ENCODE data around the gene KDM6B. TPM values are rescaled to one million over a fixed set of nuclear protein-coding genes. Genes with fewer than 3 reads are reported as not detected.
A peak's percentile ranks its signal among the peaks of the same experiment; 100 is the strongest.
"Not testable (repeated sequence)": the region's sequence is repeated elsewhere in the genome, so short reads cannot be mapped to it uniquely, and the experiment has no call there.

KDM6B gene
- total RNA-seq, 5 donors from 2014 or later (not counting 1 experiment from before 2014, with no cell fraction given), result 87.3 to 180 (median 108) TPM

- not testable (repeated sequence) for H3K9me3 Mint-ChIP-seq, H3K36me3 Mint-ChIP-seq
- WGBS (ENCODE audit: insufficient coverage), result 76% methylated on average over 3 of the region's 9 CpGs
These were observed 24.1 kb upstream of the KDM6B start for GRCh38 chr17:7809791-7810343.

DNA sequence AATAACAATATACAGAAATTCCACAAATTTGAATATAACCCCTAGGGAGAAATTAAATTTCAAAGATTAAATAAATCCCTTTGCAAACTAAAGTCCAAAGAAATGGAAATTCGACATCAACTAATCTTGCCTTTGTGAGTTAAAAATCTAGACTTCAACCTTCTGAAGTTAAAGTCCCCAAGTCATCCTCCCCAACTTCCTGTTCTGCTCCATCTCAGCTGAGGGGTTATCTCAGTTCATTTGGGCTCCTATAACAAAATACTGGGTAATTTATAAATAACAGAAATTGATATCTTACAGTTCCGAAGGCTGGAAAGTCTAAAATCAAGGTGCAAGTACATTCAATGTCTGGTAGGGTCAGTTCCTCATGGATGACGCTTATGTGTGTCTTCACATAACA, 22.8 kb upstream of the KDM6B start:
- ATAC-seq (replicated peaks in 1 of 4), result no peak
- POLR2A ChIA-PET, result no interaction called here
- peaks cover 3 to 9% (median 7%) of the 10 kb centered on the region in 3 donors for H3K4me1 Mint-ChIP-seq

More at GRCh38 chr17:7809791-7810343, 24.1 kb upstream of the KDM6B start:
- H3K36me3 ChIP-seq (ENCODE audit: control insufficient read depth in 2 of 2, extremely low read depth in 1 of 2, insufficient read depth in 1 of 2, low read length in 1 of 2); H3K27ac Mint-ChIP-seq; H3K4me3 ChIP-seq (ENCODE audit: control insufficient read depth in 1 of 2, extremely low read depth in 1 of 2, low read length in 1 of 2); H3K4me1 Mint-ChIP-seq; DNase-seq; H3K4me1 ChIP-seq (ENCODE audit: control insufficient read depth in 1 of 2, extremely low read depth in 1 of 2, insufficient read depth in 2 of 2, low read length in 2 of 2); H3K27ac ChIP-seq (ENCODE audit: low read length); POLR2A ChIA-PET; ATAC-seq (replicated peaks in 1 of 4); H3K9me3 ChIP-seq; H3K4me3 Mint-ChIP-seq: not testable (repeated sequence)
- CTCF ChIA-PET, result interaction anchor here in 1 of 2 donors (0.6 kb wide), 1 partner anchor 54 kb away, joined by 11 read pairs; no protein-coding TSS in a partner anchor
- peaks cover 4 to 15% of the 10 kb centered on the region in 2 donors for H3K27me3 Mint-ChIP-seq
- peaks cover 0 to 26% of the 10 kb centered on the region in 2 experiments for H3K27me3 ChIP-seq (replicated peaks in 1 of 2; ENCODE audit: control insufficient read depth in 2 of 2, extremely low read depth in 1 of 2, insufficient read depth in 2 of 2, low read length in 1 of 2)

DNA sequence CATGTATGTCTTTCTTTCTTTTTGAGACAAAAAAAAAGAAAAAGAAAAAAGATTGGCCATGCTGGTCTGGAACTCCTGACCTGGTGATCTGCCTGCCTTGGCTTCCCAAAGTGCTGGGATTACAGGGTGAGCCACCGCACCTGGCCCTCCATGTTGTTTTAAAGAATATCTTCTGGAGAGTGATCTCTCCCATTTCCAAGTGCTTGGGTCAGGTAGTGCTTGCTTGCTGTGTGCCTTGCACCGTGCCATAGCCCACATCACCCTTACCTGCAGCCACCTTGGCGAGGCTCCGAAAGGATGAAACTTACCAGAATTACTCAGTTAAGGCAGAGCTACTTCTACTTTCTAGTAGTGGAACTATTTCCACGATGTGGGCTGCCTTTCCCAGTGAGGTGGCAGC, 19.0 kb upstream of the KDM6B start:
- no peaks in the 10 kb centered on the region for H3K36me3 Mint-ChIP-seq
- H3K9me3 ChIP-seq, result no peaks in the 10 kb centered on the region
- H3K27ac Mint-ChIP-seq, result no peak overlapping the region
- H3K27me3 ChIP-seq (replicated peaks in 1 of 2; ENCODE audit: control insufficient read depth in 2 of 2, extremely low read depth in 1 of 2, insufficient read depth in 2 of 2, low read length in 1 of 2), result peaks cover 0 to 6% of the 10 kb centered on the region in 2 experiments
- no peaks in the 10 kb centered on the region for H3K4me1 ChIP-seq (ENCODE audit: control insufficient read depth in 1 of 2, extremely low read depth in 1 of 2, insufficient read depth in 2 of 2, low read length in 2 of 2)
- POLR2A ChIA-PET, result no interaction called here
- no peak overlapping the region for H3K4me3 ChIP-seq (ENCODE audit: control insufficient read depth in 1 of 2, extremely low read depth in 1 of 2, low read length in 1 of 2)
- H3K27ac ChIP-seq (ENCODE audit: low read length), result no peak overlapping the region
- no peaks in the 10 kb centered on the region for H3K9me3 Mint-ChIP-seq
- H3K27me3 Mint-ChIP-seq, result peaks cover 0 to 3% of the 10 kb centered on the region in 2 donors
- H3K4me3 Mint-ChIP-seq, result no peak overlapping the region
- peaks cover 3 to 9% (median 7%) of the 10 kb centered on the region in 3 donors for H3K4me1 Mint-ChIP-seq
- ATAC-seq (replicated peaks in 1 of 4), result no peak
- no peak for DNase-seq
- CTCF ChIA-PET, result interaction anchor here in 1 of 2 donors (1.0 kb wide), 1 partner anchor 177 kb away, joined by 3 read pairs; no protein-coding TSS in a partner anchor
- WGBS (ENCODE audit: insufficient coverage), result 84% methylated on average over 3 of the region's 5 CpGs
- no peaks in the 10 kb centered on the region for H3K36me3 ChIP-seq (ENCODE audit: control insufficient read depth in 2 of 2, extremely low read depth in 1 of 2, insufficient read depth in 1 of 2, low read length in 1 of 2)

More for the DNA sequence above, 22.8 kb upstream of the KDM6B start:
- H3K4me1 ChIP-seq (ENCODE audit: control insufficient read depth in 1 of 2, extremely low read depth in 1 of 2, insufficient read depth in 2 of 2, low read length in 2 of 2), result no peaks in the 10 kb centered on the region
- H3K27ac Mint-ChIP-seq, result no peak overlapping the region
- CTCF ChIA-PET, result no interaction called here
- no peaks in the 10 kb centered on the region for H3K36me3 ChIP-seq (ENCODE audit: control insufficient read depth in 2 of 2, extremely low read depth in 1 of 2, insufficient read depth in 1 of 2, low read length in 1 of 2)
- no peak overlapping the region for H3K27ac ChIP-seq (ENCODE audit: low read length)
- H3K36me3 Mint-ChIP-seq, result no peaks in the 10 kb centered on the region
- peaks cover 0 to 18% of the 10 kb centered on the region in 2 experiments for H3K27me3 ChIP-seq (replicated peaks in 1 of 2; ENCODE audit: control insufficient read depth in 2 of 2, extremely low read depth in 1 of 2, insufficient read depth in 2 of 2, low read length in 1 of 2)
- 100% methylated on average over 1 of the region's 3 CpGs for WGBS (ENCODE audit: insufficient coverage)
- no peaks in the 10 kb centered on the region for H3K9me3 Mint-ChIP-seq
- H3K27me3 Mint-ChIP-seq, result peaks cover 4 to 10% of the 10 kb centered on the region in 2 donors
- no peaks in the 10 kb centered on the region for H3K9me3 ChIP-seq
- H3K4me3 Mint-ChIP-seq, result no peak overlapping the region
- no peak for DNase-seq
- H3K4me3 ChIP-seq (ENCODE audit: control insufficient read depth in 1 of 2, extremely low read depth in 1 of 2, low read length in 1 of 2), result no peak overlapping the region

DNA sequence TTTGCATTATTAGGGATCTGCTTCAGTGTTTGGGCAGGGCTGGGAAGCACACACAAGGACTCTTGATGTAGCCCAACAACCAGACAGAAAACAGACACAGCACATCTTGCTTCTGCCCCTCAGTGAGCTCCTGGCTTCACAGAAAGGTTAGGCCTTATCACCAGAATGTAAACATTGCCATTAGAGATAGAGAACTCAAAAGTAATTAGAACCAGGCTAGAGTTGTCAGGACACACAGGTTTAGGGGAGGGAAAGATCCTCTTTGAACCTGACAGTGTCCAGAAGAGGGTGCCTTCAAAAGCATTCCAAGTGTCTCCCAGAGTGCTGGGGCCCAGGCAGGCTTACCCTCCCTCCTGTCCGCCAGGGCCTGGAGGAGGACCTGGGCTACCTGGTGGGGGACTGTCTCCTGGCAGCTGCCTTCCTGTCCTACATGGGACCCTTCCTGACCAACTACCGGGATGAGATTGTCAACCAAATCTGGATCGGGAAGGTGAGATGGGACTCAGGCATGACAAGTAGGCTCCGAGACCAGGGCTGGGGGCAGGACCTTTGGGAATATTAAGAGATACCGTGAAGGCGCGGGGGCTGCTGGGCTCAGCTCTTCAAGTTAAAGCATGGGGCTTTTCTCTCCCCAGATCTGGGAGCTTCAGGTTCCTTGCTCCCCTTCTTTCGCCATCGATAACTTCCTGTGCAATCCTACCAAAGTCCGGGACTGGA, 16.9 kb upstream of the KDM6B start:
- H3K9me3 ChIP-seq, result no peaks in the 10 kb centered on the region
- no peak overlapping the region for H3K4me3 ChIP-seq (ENCODE audit: control insufficient read depth in 1 of 2, extremely low read depth in 1 of 2, low read length in 1 of 2)
- Mint-ChIP-seq H3K27ac (no peak overlapping the region), H3K4me1 (no peaks in the 10 kb centered on the region), H3K9me3 (no peaks in the 10 kb centered on the region), H3K36me3 (no peaks in the 10 kb centered on the region), H3K4me3 (no peak overlapping the region), H3K27me3 (no peaks in the 10 kb centered on the region)
- CTCF ChIA-PET, result interaction anchor here (0.8 to 1.3 kb wide), 3 partner anchors 9 to 40 kb away, joined by 3 to 8 read pairs (median 4); partner anchors contain the start of gene NAA38 (in 1 of the 2)
- WGBS (ENCODE audit: insufficient coverage), result 89% methylated on average over 9 of the region's 10 CpGs
- ATAC-seq (replicated peaks in 1 of 4), result no peak
- H3K4me1 ChIP-seq (ENCODE audit: control insufficient read depth in 1 of 2, extremely low read depth in 1 of 2, insufficient read depth in 2 of 2, low read length in 2 of 2), result no peaks in the 10 kb centered on the region
- H3K36me3 ChIP-seq (ENCODE audit: control insufficient read depth in 2 of 2, extremely low read depth in 1 of 2, insufficient read depth in 1 of 2, low read length in 1 of 2), result no peaks in the 10 kb centered on the region
- H3K27me3 ChIP-seq (replicated peaks in 1 of 2; ENCODE audit: control insufficient read depth in 2 of 2, extremely low read depth in 1 of 2, insufficient read depth in 2 of 2, low read length in 1 of 2), result peaks cover 0 to 11% of the 10 kb centered on the region in 2 experiments
- POLR2A ChIA-PET, result no interaction called here
- no peak for DNase-seq
- H3K27ac ChIP-seq (ENCODE audit: low read length), result no peak overlapping the region

DNA sequence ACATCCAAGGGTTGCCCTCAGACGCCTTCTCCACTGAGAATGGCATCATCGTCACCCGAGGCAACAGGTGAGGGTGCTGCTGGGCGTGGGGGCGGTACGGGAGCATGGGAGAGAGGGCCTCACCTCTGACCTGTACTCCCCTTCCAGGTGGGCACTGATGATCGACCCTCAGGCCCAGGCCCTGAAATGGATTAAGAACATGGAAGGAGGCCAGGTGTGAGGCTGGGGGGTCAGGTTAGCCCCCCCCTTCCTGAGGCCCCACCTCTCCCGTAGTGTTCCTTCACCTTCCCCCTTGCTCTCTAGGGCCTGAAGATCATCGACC, 16.4 kb upstream of the KDM6B start:
- Histone ChIP-seq H3K9me3 (no peaks in the 10 kb centered on the region), H3K4me3 (ENCODE audit: control insufficient read depth in 1 of 2, extremely low read depth in 1 of 2, low read length in 1 of 2) (no peak overlapping the region), H3K4me1 (ENCODE audit: control insufficient read depth in 1 of 2, extremely low read depth in 1 of 2, insufficient read depth in 2 of 2, low read length in 2 of 2) (no peaks in the 10 kb centered on the region), H3K36me3 (ENCODE audit: control insufficient read depth in 2 of 2, extremely low read depth in 1 of 2, insufficient read depth in 1 of 2, low read length in 1 of 2) (no peaks in the 10 kb centered on the region), H3K27me3 (replicated peaks in 1 of 2; ENCODE audit: control insufficient read depth in 2 of 2, extremely low read depth in 1 of 2, insufficient read depth in 2 of 2, low read length in 1 of 2) (peaks cover 0 to 12% of the 10 kb centered on the region in 2 experiments), H3K27ac (ENCODE audit: low read length) (no peak overlapping the region)
- DNase-seq (no peak), ATAC-seq (replicated peaks in 1 of 4) (no peak)
- no peaks in the 10 kb centered on the region for H3K27me3 Mint-ChIP-seq
- WGBS (ENCODE audit: insufficient coverage), result 85% methylated on average over 8 of the region's 9 CpGs
- POLR2A ChIA-PET, result no interaction called here
- H3K4me1 Mint-ChIP-seq, result peaks cover 0 to 4% (median 0%) of the 10 kb centered on the region in 3 donors
- H3K36me3 Mint-ChIP-seq, result no peaks in the 10 kb centered on the region
- no peaks in the 10 kb centered on the region for H3K9me3 Mint-ChIP-seq
- CTCF ChIA-PET, result interaction anchor here in 1 of 2 donors (1.1 kb wide), 1 partner anchor 8 kb away, joined by 8 read pairs; no protein-coding TSS in a partner anchor
- H3K4me3 Mint-ChIP-seq, result no peak overlapping the region
- no peak overlapping the region for H3K27ac Mint-ChIP-seq

- H3K9me3 ChIP-seq, result no peaks in the 10 kb centered on the region
- WGBS (ENCODE audit: insufficient coverage), result no CpG with 5 or more reads among the region's 10 CpGs
- DNase-seq (no peak), ATAC-seq (replicated peaks in 1 of 4) (no peak)
- no peak overlapping the region for H3K27ac ChIP-seq (ENCODE audit: low read length)
- no peaks in the 10 kb centered on the region for H3K27me3 Mint-ChIP-seq
- H3K36me3 Mint-ChIP-seq, result no peaks in the 10 kb centered on the region
- H3K4me3 ChIP-seq (ENCODE audit: control insufficient read depth in 1 of 2, extremely low read depth in 1 of 2, low read length in 1 of 2), result no peak overlapping the region
- no peak overlapping the region for H3K4me3 Mint-ChIP-seq
- H3K27me3 ChIP-seq (replicated peaks in 1 of 2; ENCODE audit: control insufficient read depth in 2 of 2, extremely low read depth in 1 of 2, insufficient read depth in 2 of 2, low read length in 1 of 2), result peaks cover 0 to 12% of the 10 kb centered on the region in 2 experiments
- no peaks in the 10 kb centered on the region for H3K36me3 ChIP-seq (ENCODE audit: control insufficient read depth in 2 of 2, extremely low read depth in 1 of 2, insufficient read depth in 1 of 2, low read length in 1 of 2)
- H3K9me3 Mint-ChIP-seq, result no peaks in the 10 kb centered on the region
- H3K27ac Mint-ChIP-seq, result peak overlapping the region in 1 of 2 donors; percentile 43
- H3K4me1 ChIP-seq (ENCODE audit: control insufficient read depth in 1 of 2, extremely low read depth in 1 of 2, insufficient read depth in 2 of 2, low read length in 2 of 2), result no peaks in the 10 kb centered on the region
- ChIA-PET POLR2A (no interaction called here), CTCF (interaction anchor here (1.0 to 1.2 kb wide), 3 partner anchors 8 to 74 kb away, joined by 3 to 8 read pairs (median 3); no protein-coding TSS in a partner anchor)
- H3K4me1 Mint-ChIP-seq, result peaks cover 0 to 5% (median 0%) of the 10 kb centered on the region in 3 donors
These were observed 16.0 kb upstream of the KDM6B start for GRCh38 chr17:7818026-7818425.

Measured in T-cell (primary cell).